ENCODE measurements around the gene TBC1D5.
"Not testable (repeated sequence)": the region's sequence is repeated elsewhere in the genome, so short reads cannot be mapped to it uniquely, and the experiment has no call there.

Gene TBC1D5

GRCh38 chr3:17155951-17156350 is 586.5 kb downstream of the TBC1D5 start:
- no peak for FAIRE-seq

GRCh38 chr3:17154941-17155340 is 587.5 kb downstream of the TBC1D5 start:
- FAIRE-seq = no peak

GRCh38 chr3:17154221-17154620 is 588.2 kb downstream of the TBC1D5 start:
- no peak for FAIRE-seq

GRCh38 chr3:17153209-17153608 is 589.2 kb downstream of the TBC1D5 start:
- FAIRE-seq = no peak

- no peak for FAIRE-seq
Observed at GRCh38 chr3:17151598-17152373, 590.6 kb downstream of the TBC1D5 start.

- no peak for FAIRE-seq
Observed at GRCh38 chr3:17149076-17149475, 593.4 kb downstream of the TBC1D5 start.

GRCh38 chr3:17144665-17144993 is 597.8 kb downstream of the TBC1D5 start:
- FAIRE-seq = no peak

GRCh38 chr3:17143893-17144664 is 598.4 kb downstream of the TBC1D5 start:
- no peak for FAIRE-seq

- FAIRE-seq = no peak
Observed at GRCh38 chr3:17142516-17142915, 599.9 kb downstream of the TBC1D5 start.

- no peak for FAIRE-seq
Observed at GRCh38 chr3:17141699-17142098, 600.7 kb downstream of the TBC1D5 start.

- FAIRE-seq = no peak
Observed at GRCh38 chr3:17140670-17141505, 601.5 kb downstream of the TBC1D5 start.

- FAIRE-seq = no peak
Observed at GRCh38 chr3:17138246-17139039, 604.0 kb downstream of the TBC1D5 start.

GRCh38 chr3:17137321-17137826 is 605.1 kb downstream of the TBC1D5 start:
- FAIRE-seq = no peak

- no peak for FAIRE-seq
Observed at GRCh38 chr3:17136136-17136721, 606.2 kb downstream of the TBC1D5 start.

GRCh38 chr3:17135696-17136095 is 606.7 kb downstream of the TBC1D5 start:
- no peak for FAIRE-seq

- no peak for FAIRE-seq
Observed at GRCh38 chr3:17133632-17134545, 608.5 kb downstream of the TBC1D5 start.

GRCh38 chr3:17132286-17133115 is 609.9 kb downstream of the TBC1D5 start:
- FAIRE-seq = no peak

- FAIRE-seq = no peak
Observed at GRCh38 chr3:17130956-17131355, 611.5 kb downstream of the TBC1D5 start.

GRCh38 chr3:17129556-17129955 is 612.9 kb downstream of the TBC1D5 start:
- no peak for FAIRE-seq

- FAIRE-seq = not testable (repeated sequence)
Observed at GRCh38 chr3:17128671-17129070, 613.8 kb downstream of the TBC1D5 start.
